DLD1 (cell line): ENCODE results near the gene ZFHX2.

Experiments
- in situ Hi-C: cut with HindIII; loops from 2 replicates; pipeline ENCODE4 v1.10.0; 2017; ENCODE audit warnings: low sequenced_read_pairs

Gene ZFHX2

DNA sequence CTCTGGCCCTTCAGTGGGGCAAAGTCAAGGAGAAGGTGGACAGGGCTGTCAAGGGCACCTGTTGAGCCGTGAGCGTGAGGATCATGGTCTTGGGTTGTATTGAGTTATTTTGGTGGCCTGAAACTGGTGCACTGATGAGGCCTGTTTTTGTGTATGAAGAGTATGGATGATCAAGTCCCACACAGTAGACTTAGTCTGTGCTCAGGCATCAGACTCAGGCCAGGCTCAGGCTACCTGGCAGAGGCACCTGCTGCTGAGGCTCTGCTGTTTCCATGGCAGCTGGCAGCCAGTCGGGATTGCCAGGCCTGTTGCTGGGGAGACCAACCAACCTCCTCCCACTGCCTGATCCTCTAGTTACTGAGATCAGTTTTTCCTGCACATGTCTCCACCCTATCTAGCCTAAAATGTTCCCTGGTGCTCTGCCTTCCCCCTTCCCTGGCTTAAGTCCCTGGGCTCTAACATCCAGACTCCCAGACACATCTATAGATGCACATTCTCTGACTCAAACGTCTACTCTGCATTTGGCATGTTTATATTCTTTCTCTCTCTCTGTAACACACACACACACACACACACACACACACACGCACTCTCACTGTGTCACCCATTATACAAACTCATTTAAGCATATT is 21.9 kb upstream of the ZFHX2 start:
- in situ Hi-C loops = no loop called here

DNA sequence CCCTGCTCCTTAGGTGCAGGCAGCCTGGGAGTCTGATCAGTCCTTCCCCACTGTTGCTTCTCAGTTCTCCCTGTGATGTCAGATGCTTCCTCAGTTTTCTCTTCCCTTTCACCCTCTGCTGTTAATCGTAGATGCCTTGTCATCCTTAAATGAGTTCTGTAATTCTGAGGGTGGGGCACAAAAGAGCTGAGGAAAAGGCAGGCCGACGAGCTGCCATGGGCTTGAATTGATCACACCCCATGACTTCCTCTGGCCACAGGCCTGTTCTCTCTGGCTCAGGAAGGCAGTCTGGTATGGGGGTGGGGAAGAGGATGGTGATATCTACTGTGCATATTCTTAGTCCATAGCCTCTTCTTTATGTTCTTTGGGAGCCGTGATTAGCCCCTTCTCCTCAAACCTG is 21.3 kb upstream of the ZFHX2 start:
- in situ Hi-C loops = no loop called here

DNA sequence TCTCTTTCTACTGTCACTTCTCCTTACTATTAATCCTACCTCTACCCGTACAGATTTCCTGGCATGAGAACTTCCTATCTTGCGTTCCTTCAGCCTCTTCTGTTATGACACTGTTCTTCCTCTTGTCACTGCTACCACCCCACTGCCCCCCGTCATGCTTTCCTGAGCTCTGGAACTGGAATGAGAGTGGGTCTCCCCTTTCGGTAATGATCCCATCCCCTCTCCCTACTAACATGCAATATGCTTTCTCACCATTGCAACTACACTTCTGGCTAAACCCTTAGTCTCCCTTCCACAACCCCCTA is 20.9 kb upstream of the ZFHX2 start:
- in situ Hi-C loops = no loop called here

DNA sequence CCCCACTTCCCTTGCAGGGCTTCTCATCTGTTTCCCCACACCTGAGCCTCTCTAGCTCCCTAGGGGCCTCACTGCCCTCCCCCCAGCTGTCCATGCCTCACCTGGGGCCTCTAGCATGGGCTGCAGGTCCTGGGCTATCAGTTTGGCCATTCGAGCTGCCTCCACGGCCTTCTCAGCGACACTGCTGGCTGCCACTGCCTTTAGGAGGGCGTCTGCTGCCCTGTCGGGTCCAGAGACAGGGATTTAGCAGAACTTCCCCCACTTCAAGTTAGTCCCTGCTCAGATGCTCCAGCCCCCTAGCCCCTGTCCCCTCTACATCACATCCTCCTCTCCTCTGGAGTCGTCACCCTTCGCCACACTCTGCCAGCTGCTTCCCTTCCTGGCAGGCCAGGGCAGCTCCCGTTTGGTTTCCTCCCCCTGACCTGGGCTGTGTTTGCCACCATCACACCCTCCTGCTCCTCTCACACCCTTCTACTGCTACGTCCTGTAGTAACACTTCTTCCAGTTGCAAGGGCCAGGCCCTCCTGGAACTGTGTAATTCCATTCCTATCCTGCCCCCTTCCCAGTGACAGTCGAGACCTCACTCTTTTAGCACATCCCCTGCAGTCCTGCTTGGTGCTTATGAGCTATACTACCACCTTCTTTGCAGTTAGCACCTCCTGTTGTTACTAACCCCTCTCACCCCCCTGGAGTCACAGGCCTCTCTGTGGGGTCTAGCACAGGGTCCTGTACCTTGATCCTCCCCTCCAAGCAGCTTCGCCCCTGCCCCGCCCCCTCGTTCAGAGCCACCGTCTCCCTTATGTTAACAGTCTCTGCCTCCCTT is 20.3 kb upstream of the ZFHX2 start:
- in situ Hi-C loops = no loop called here

DNA sequence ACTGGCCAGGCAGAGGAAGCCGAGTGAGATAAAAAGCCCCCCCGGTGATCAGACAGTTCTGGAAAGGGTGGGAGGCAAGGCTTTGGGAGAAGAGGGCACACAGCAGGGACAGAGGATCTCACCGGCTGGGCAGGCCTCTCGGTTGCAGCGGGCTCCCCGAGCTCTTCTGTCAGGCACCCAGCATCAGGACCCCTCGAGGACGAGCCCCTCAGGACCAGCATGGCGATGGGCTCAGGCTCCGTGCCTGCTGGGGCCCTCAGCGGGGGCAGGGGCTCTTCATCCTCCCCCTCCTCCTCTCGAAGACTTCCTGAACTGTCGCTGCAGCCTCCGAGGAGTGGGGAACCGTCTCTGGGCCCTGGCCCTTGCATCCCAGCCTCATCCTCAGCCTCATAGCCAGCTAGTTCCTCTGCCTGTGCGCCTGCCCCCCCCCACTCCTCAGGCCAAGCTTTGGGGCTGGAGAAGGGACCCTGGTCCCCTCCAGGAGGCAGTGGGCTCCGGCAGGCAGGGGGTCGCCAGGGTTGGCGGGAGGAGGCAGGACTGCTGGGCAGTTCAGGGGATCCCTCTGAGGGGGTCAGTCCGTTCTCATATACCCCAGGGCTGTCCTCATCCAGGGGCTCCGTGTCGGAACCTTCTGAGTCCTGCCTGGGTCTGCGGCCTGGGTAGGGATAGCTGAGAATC is 19.4 kb upstream of the ZFHX2 start:
- in situ Hi-C loops = no loop called here

DNA sequence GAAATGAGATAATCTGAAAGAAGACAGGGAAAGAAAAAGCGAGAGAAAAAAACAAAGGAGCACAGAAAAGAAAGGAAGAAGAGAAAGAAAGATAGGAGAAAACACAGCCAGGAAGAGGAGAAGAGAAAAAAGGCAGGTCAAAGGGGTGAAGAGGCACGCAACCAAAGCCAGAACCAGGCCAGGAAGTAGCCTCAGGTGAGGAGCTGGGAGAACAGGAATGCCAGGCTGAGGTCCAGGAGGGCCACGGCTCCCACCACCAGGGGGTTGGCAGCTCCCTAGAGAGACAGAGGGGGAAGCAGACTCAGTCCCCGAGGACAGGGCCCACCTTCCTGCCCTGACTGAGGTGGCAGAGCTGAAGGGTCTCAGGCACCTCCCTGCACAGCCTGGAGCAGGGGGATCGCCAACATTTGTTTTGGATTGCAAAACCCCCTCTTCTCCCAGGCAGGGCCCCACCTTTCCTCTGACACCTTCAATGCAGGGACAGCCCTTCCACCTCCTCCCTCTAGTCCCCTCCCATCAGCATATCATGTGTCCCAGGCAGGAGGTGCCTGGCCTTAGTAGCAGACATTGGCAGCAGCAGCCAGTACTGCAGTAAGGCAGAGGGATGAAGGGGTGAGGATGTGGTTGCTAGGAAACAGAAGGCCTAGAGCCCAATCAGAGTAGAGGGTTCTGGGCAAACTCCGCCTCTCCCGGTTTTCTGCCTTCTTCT is 18.0 kb upstream of the ZFHX2 start:
- in situ Hi-C loops = no loop called here

DNA sequence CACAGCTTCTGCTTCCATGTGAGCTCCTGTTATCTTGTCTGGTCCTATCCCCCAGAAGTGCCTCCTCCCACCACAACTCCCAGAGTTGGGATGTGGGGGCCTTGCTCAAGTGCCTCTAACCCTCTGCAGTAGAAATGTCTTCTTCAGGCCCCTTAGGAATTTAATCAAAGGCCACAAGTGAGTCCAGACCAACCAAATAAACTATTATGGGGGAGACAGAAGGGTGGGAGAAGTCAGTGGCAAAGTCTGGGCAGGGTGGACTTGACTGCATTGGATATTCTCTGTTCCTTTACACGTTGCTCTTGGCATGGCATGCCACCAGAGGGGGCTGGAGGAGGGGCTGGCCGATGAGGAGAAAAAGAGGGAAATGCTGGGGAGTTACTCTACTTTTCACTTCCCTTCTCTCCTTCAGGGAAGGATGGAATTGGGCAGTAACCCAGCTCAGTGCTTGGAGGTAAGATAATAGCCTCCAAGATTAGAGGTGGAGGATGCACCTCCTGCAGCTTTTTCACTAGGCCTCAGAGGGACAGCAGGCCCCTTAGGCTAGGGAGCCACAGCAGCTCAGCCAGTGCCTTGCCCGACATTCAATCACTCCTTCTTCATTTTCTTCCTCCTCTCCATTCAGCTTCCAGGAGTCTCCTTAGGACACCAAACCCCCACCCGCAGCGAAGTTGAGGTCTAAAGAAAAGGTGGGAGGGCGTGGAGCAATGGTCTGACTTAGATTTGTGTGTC is 17.2 kb upstream of the ZFHX2 start:
- in situ Hi-C loops = no loop called here

DNA sequence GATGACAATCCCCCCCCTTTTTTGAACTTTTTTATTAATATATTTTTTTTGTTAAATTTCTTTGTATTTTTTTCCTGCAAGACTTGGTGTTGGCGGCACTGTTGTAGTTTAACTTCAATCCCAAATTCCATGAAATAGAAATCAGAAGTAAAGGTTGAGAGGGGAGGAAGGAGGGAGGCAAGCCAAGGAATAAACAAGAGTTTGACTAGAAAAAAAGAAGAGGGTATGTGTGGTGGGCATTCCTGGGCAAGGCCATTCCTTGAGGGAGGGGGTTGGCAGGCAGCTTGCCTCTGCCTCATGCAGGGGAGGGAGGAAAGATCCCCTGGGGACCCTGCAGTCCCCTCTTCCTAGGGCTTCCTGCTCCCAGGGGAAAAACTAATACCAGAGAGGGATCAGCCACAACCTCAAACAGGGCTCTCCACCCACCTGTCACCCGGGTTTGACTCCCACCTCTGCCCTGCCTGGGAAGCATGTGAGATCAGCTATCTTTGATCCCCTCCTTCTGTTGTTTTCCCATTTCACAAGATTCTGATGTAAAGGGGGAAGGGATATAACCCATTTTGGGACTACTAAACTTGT is 16.5 kb upstream of the ZFHX2 start:
- in situ Hi-C loops = no loop called here

DNA sequence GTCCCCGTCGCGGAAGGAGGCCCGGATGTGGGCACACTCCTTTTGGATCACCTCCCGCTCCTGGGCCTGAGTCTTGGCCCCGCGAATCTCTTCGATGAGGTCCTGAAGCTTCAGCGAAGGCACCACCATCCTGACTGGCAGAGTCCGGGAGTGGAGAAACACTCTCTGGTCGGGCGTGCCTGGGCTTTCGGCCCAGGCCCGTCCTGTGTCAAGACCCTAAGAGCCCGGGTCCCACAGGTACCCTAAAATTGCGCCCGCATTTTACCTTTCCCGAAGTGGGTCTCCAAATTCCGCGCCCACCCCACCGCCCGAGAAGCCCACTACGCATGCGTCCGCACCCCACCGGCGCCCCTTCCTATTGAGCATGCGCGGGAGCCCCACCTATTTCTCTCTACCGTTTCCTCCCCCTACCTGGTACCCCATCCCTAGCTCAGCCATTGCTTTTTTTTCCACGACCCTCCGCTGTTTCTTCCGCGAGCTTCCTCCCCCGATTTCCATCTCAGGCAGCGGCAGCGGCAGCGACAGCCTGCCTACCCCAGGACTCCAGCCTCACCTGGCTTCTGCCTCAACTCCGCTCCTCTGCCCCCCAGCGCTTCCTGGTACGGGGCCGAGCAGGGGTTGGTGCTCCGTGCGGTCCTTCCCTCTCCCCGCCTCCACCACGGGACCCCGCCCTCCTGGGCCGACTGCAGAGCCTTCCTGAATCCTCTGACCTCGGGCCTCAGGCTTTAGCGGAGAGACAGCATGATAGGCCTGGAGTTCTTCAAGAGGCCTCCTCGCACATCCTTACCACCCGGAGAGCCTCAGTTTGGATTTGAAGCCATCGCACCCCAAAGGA is 15.8 kb upstream of the ZFHX2 start, which contains the start of gene AP1G2:
TSS of gene AP1G2 (minus strand) at position 606 of the 835 bp plus-strand sequence. CDS start at position 129, 477 bp downstream.
- in situ Hi-C loops = no loop called here

DNA sequence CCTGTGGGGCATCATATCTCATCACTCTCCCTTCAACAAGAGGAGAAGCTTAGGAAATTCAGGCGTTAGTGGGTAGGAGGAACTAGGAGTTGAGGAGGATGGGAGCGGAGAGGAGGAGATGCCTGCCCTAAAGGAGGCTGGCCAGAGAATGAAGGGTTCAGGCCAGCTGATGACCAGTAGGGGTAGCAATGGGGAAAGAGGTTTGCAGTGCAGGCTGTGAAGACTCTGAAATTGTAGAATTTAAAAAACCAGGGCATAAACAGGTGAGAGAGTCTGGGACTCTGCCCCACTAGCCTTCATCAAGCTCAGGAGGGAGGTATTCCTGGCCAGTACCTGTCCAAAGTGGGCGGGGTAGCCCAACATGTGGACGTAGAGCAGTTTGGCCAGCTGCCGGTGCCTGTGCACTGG is 15.2 kb upstream of the ZFHX2 start:
- in situ Hi-C loops = no loop called here

DNA sequence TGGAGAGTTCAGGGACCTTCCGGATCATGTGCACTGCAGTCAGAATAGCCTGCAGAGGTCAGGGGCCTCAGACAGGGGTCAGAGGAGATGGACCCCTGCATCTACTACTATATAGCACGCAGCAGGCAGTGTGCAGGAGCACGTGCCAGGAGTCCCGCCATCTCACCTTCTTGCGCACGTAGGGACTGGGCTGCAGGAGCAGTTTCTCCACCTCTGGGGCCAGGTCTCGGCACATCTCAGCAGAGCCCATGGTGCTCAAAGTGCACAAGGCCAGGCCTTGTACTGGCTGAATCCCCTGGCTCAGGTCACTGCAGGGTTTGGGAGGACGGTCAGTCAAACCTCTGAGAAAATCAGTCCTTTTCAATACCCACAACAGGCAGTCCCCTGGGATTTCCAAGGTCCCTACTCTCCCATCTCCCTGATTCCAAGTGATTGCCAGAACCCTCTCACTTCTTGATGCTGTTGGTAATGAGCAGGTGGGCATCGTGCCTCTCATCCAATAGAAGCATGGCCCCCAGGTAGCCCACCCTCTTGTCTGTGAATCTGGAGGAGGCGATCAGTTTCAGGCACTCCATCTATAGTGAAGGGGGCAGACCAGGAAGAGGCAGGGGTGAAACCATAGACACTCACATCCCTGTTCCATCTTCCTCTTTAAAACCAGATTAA is 14.7 kb upstream of the ZFHX2 start:
- in situ Hi-C loops = no loop called here

DNA sequence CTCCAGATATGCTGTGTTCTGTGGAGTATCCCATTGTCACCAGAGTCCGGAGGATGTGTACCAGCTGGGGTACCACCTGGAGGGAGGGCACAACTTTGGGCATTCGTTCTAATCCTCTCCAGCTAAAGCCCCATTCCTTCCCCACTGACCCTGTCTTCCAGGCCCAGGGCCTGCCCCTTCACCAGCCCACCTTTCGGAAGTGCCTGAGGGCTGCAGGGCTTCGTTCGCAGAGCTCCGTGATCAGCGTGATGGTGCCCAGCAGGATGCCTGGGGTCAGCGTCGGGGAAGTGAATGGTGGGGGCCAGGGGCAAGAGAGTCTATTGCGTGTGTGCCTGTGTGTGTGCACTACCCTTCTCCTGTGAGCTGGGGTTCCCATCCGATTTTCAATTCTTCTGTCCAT is 14.1 kb upstream of the ZFHX2 start:
- in situ Hi-C loops = no loop called here

DNA sequence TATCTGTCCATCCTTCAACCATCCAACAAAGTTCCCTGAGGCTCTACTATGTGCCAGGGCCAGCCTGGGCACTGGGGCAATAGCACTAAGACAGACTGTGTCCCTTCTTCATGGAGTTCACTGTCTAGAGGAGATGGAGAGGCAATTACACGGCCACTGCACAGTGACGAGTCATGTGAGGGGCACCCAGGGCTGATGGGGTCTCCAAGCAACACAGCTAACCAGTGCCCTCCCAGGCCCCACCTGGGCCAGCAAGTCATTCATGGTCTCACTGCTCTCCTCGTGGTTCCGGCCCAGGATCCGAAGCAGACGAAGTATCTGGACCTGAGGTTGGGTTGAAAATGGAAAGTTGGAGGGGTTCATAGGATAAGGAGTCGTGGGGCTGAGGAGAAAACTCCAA is 13.3 kb upstream of the ZFHX2 start:
- in situ Hi-C loops = no loop called here

DNA sequence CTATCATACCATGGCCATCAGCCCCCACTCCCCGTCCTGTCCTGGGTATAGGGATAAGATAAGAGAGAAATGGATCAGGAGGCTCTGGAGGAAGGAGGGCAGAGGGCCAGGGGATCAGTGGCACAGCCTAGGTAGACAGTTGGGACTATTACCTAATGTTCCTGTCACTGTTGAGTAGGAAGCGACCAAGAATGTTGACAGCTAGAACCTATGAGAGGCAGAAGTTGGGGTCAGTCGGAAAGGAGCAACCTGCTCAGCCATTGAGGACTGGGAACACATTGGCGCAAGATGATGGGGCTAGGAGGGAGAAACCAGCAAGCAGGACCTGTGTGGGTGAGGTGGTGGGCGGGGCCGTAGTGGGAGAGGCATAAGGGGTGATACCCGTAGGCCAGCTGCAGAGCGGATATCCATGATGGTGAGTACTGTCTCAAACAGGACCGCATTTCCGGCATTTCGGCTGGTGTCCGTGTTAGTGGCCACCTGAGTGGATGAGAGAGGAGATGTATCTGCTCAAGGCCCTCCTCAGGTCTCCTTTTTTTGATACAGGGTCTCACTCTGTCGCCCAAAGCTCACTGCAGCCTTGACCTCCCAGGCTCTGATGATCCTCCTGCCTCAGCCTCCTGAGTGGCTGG is 12.7 kb upstream of the ZFHX2 start:
- in situ Hi-C loops = no loop called here

DNA sequence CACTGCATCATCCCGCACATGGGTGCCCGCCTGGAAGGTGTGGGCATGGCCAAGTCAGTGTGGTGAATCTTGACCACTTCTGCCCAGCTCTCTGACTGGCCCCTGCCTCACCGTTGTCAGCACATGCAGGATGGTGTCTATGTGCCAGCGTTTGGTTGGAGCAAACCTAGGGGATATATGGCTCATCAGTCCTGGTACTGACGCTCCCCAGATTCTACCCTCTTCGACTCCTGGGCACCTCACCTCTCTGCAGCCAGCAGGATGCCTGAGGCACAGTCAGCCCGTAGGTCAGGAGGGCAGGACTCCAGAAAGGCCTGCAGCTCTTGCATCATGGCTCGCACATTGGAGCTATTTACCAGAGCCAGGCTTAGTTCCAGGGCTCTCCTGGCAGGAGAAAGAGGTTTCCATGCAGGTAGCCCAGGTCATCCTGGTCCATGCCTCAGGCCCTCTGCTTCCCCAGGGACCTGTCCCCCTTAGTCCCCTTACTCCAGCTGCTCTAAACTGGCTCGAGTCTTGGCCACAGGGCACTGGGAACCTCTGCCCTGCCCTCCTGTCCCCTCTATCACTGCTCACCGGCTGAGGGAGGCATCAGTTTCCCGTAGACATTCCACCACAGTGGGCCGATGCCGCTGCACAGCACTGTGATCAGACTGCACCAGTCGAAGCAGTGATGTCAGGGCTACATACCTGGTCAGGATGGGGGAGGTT is 12.1 kb upstream of the ZFHX2 start:
- in situ Hi-C loops = no loop called here

DNA sequence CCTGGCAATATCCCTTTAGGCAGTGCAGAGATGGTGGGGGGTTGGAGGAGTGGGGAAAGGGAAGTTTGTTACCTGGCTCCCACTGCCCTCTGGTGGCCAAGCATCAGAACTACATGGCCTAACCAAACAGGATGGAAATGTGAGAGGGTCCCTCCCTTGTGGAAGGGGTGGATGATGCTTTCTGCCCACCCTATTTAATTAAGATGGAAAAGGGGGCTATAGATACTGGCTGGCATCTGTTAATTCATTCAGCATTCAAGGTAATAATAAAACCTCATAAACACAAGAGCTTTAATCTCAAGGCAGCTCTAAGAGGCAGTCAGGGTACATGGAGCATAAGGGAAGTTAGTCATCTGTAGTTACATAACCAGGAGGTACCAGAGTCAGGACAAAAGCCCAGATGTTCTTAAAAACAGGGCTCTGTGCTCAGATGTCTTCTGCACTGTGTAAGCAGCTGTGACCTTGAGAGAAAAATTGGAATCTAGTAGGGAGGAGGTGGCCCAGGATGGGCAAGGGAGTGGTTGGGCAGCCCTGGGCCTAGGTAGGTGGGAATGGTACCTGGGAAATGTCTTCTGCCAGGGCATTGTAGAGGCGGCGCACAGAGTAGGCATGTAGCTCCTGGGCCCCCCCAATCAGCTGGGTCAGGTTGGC is 11.4 kb upstream of the ZFHX2 start:
- in situ Hi-C loops = no loop called here
